ENCODE data around the gene MAMDC2.
A peak's percentile ranks its signal among the peaks of the same experiment; 100 is the strongest.

The MAMDC2 gene

GRCh38 chr9:70091572-70091971 lies 47.9 kb downstream of the MAMDC2 start:
- DNase-seq (ENCODE audit: low read depth): no peak
- no peak overlapping the region for H3K4me3 ChIP-seq (ENCODE audit: low read length)
- TF ChIP-seq CTCF (conservative IDR thresholded peaks at IDR 0.05; ENCODE audit: low read length): no peak

- no peak overlapping the region for H3K4me3 ChIP-seq (ENCODE audit: low read length)
- no peak for TF ChIP-seq CTCF (conservative IDR thresholded peaks at IDR 0.05; ENCODE audit: low read length)
- no peak for DNase-seq (ENCODE audit: low read depth)
Measured at GRCh38 chr9:70092190-70092589, 48.5 kb downstream of the MAMDC2 start.

- no peak for DNase-seq (ENCODE audit: low read depth)
- TF ChIP-seq CTCF (conservative IDR thresholded peaks at IDR 0.05; ENCODE audit: low read length): no peak
- no peak overlapping the region for H3K4me3 ChIP-seq (ENCODE audit: low read length)
Measured at GRCh38 chr9:70093095-70093494, 49.4 kb downstream of the MAMDC2 start.

- H3K4me3 ChIP-seq (ENCODE audit: low read length): no peak overlapping the region
- peak; percentile 25 for DNase-seq (ENCODE audit: low read depth)
- TF ChIP-seq CTCF (conservative IDR thresholded peaks at IDR 0.05; ENCODE audit: low read length): no peak
Measured at GRCh38 chr9:70093944-70094343, 50.3 kb downstream of the MAMDC2 start.

GRCh38 chr9:70094747-70095146 lies 51.1 kb downstream of the MAMDC2 start:
- DNase-seq (ENCODE audit: low read depth): no peak
- no peak overlapping the region for H3K4me3 ChIP-seq (ENCODE audit: low read length)
- TF ChIP-seq CTCF (conservative IDR thresholded peaks at IDR 0.05; ENCODE audit: low read length): no peak

- DNase-seq (ENCODE audit: low read depth): no peak
- no peak for TF ChIP-seq CTCF (conservative IDR thresholded peaks at IDR 0.05; ENCODE audit: low read length)
- no peak overlapping the region for H3K4me3 ChIP-seq (ENCODE audit: low read length)
Measured at GRCh38 chr9:70097187-70097586, 53.5 kb downstream of the MAMDC2 start.

- peak; percentile 61 for DNase-seq (ENCODE audit: low read depth)
- H3K4me3 ChIP-seq (ENCODE audit: low read length): no peak overlapping the region
- TF ChIP-seq CTCF (conservative IDR thresholded peaks at IDR 0.05; ENCODE audit: low read length): no peak
Measured at GRCh38 chr9:70100362-70100761, 56.7 kb downstream of the MAMDC2 start.

All from AG10803 (cell line).